SIG-M5 treated with dmso at 0.1 percent for 504 hours (cell line): ENCODE data around the gene ZNF138.
"Not testable (repeated sequence)": the region's sequence is repeated elsewhere in the genome, so short reads cannot be mapped to it uniquely, and the experiment has no call there.

Experiments used
- DNase-seq: peaks from one replicate; lab custom pipeline; 2025; ENCODE audit not compliant: unreplicated experiment; lab: John Stamatoyannopoulos, UW

Gene ZNF138

DNA sequence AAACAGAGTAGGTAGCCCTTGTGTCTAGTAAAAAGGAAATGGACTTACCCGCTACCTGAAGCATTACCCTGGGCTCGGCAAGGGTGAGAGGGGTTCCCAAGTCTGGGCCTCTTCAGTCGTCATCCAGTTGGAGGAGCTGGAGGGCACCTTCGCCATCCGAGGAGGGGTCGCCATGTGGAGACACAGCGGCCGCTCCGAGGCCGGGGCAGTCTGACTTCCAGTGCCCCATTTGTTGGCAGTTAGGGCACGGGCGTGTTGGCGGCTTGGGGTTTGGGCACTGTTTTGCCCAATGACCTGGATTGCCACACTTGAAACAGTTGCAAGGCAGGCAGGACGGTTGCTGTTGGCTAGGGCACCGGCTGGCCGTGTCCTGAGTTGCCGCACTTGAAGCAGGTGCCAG, 43.8 kb downstream of the ZNF138 start:
- DNase-seq = not testable (repeated sequence)

DNA sequence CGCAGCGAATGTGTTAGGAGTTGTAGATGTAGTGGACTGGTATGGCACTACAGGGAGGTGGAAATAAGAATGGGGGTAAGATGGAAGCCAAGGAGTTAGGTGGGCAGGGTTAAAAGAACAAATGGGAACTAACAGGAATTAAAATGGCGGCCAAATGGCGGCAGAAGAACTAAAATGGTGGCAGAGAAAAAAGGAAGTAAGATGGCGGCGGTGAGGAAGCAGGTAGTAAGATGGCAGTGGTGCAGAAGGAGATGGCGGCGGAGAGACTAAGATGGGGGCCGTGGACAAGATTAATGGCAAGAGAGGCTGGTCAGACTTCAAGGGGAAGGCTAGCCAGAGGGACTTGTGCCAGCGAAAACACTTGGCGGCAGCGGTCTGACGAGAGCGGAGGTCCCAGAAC, 44.5 kb downstream of the ZNF138 start:
- no peak for DNase-seq

GRCh38 chr7:64839910-64840309, 45.7 kb downstream of the ZNF138 start:
- DNase-seq = no peak

- DNase-seq = no peak
Observed at GRCh38 chr7:64849250-64849923, 55.2 kb downstream of the ZNF138 start.

DNA sequence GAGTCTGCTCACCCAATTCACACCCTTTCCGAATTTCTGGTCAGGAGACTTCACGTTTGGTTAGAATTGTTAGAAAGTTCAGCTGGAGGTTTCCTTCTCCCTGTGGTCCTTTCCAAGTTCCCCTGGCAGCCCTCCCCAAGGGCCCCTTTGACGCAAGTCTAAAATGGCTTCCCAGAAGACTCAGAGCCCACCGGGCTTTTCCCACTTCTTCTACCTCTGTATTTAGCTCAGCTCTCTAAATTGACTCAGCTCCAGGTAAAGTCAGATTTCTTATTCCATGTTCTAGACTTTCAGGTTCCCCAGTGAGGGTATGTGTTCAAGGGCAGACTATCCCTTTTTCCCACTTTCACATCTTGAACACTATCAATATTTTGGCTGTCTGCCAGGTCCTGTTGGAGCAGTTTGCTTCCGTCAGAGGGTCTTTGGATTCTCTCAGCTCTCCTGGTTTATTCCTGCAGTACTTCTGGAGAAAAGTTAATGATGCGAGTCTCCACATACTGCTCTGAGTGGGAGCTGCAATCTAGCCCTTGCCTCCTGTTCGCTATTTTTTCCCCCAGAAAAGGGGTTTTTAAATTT, 55.8 kb downstream of the ZNF138 start:
- DNase-seq = no peak

DNA sequence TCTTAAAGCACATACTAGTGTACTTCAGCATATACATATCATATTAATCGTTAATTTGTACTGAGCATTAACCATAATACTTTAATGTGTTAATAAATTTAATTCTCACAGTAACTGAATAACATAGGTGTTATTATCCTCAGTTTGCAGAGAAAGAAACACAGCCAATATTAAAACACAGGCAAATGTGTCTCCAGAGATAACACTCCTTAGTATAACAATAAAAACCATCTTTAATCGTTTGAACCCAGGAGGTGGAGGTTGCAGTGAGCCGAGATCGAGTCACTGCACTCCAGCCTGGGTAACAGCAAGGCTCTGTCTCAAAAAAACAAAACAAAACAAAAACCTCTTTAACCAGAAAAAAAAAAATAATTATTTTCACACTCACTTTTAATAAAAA, 59.5 kb downstream of the ZNF138 start:
- DNase-seq = no peak

DNA sequence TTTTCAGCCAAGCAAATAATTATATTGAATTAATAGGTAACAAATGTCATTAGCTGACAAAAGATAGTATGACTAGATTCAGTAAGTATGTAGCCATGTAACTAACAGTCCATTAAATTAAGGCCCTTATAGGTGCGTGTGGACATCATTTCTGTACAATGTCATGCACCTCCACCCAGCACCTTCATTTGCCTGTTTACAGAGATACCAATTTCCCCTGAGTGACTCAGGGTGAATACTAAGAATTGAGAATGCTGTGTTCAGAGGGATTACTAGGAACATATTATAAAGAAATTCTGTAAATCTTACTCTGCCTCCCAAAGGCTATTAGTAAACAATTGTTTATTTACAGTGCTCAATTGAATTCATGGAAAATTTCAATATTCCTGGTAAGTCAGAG, 60.7 kb downstream of the ZNF138 start:
- no peak for DNase-seq

DNA sequence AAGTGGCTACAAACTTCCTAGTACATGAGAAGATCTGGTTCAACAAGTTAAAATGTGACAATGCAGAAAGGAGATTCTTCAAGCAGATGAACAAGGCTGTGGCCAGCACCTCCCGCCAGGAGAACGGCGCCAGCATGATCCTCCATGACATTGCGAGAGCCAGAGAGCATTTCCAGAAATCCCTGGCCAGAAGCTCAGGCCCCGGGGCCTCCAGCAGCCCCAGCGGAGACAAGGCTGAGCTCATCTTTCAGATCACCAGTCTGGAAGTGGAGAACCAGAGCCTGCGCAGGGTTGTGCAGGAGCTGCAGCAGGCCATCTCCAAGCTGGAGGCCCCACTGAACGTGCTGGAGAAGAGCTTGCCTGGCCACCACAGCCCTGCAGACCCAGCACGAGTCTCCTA, 68.8 kb downstream of the ZNF138 start:
- DNase-seq = no peak

- not testable (repeated sequence) for DNase-seq
Observed at GRCh38 chr7:64863530-64863929, 69.3 kb downstream of the ZNF138 start.

- DNase-seq = no peak
Observed at GRCh38 chr7:64863969-64864368, 69.7 kb downstream of the ZNF138 start.

DNA sequence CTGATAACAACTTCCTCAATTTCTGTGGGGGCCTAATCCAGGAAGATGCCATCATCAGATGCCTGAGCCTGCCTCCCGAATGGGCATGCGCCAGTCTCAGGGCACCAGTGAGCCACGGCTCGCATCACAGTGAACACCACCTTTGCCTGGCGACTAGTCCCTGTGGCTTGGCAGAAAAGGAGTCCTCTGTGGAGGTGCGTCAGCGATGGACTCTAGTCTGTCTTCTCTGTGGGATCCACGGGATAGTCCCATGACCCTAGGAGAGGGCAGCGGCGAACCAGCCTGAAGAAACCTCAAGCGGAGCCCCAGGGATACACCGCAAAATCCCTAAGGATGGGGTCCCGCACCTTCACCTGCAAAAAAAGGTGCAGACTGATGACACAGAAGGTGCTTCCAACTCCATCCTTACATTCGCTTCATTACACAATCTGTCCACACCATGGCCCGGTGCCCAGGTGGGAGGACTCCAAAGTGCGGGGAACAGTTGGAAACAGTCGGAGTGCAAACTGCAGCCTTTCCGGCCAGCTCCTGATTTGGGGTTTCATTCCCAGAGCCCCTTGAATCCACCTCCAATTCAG, 73.7 kb downstream of the ZNF138 start:
- no peak for DNase-seq

GRCh38 chr7:64868499-64868898, 74.3 kb downstream of the ZNF138 start:
- DNase-seq = no peak

GRCh38 chr7:64869121-64869725, 75.0 kb downstream of the ZNF138 start:
- DNase-seq = no peak

GRCh38 chr7:64869912-64870562, 75.8 kb downstream of the ZNF138 start:
- no peak for DNase-seq

DNA sequence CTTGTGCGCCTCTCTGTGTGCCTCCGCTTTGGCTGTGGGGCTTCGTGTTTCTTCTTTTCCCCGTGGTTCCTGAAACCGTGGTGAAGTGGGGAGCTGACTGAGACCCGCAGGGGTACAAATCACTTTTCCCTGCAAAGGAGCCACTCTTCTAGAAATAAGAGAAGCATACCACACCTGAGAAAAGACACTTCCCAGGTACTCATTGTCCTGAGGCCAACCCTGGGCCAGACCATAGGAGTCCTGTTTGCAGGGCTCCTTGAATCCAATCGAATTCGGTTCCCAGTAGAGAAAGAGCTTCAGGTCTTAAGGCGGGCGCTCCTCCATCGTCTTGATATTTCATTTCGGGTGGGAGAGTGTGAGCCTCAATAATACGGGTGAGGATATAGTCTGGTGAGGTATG, 76.4 kb downstream of the ZNF138 start:
- DNase-seq = no peak

- no peak for DNase-seq
Observed at GRCh38 chr7:64871761-64872160, 77.5 kb downstream of the ZNF138 start.

DNA sequence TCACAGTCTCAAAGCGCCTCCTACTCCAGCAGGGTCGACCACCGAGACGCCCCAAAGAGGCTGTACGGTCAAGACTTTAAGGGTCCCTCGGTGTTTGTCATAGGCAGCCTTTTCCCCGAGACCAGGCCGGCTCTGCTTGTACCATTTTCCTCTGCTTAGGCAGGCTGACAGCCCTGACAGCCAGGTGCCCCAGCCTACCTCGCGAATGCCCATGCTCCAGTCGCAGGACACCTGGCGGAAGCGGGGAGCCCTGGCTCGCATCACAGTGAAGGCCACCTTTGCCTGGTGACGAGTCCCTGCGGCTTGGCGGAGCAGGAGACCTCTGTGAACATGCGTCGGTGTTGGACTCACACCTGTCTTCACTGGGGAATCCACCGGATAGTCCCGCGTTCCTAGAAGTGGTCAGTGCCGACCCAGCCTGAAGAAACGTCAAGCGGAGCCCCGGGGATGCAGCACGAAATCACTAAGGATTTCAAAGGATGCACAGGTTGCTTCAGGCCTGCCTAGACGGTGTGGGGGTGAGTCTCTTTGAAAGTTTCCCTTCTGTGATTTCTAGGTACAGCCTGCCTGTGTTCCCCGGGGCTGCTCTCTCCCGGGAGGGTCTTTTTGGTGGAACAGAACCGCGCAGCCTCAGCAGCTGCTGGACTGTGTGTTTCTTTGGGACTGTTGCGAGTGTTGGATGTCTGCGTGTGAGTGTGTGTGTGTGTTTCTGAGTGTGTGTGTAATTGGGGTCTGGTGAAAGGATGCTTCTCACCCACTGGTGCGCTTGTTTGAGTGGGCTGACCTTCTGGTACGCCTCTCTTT, 78.3 kb downstream of the ZNF138 start:
- DNase-seq = no peak

DNA sequence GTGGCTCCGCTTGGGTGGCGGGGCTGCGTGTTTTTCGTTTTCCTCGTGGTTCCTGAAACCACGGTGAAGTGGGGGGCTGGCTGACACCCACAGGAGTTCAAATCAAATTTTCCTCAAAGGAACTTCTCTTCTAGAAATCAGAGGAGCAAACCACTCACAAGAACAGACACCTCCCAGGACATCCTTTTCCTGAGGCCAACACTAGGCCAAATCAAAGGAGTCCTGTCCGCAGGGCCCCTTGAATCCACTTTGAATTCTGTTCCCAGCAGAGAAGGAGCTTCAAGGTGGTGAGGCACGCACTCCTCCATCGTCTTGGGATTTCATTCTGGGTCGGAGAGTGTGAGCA, 78.9 kb downstream of the ZNF138 start:
- no peak for DNase-seq

GRCh38 chr7:64873517-64873916, 79.3 kb downstream of the ZNF138 start:
- DNase-seq = no peak

- no peak for DNase-seq
Observed at GRCh38 chr7:64874114-64874513, 79.9 kb downstream of the ZNF138 start.
